NCI-H524 (cell line): ENCODE measurements around the gene DGKE.

ENCODE experiments used
- DNase-seq, 2 experiments: peaks; one replicate each; lab custom pipeline; 2025; lab: John Stamatoyannopoulos, UW

The DGKE gene

GRCh38 chr17:56890906-56891674 lies 57.1 kb downstream of the DGKE start:
- DNase-seq: no peak

DNA sequence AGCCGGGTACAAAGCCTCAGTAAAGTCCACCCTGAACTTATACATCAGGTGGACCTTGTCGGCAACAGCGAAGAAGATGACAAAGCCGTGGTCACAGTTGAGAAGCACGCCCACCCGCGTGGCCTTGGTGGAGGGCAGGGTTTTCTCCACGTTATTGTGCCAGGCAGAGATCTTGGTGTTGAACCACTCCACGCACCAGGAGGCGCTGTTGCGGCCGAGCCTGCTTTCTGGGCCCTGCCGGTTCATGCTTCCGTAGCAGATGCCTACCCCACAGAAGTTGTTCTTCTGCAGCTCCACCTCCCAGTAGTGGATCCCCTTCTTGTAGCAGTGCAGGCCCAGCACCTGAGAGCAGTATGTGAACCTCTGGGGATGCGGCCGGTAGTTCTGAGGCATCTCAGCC lies 57.8 kb downstream of the DGKE start:
- no peak for DNase-seq

- DNase-seq: no peak
Observed at GRCh38 chr17:56892333-56892732, 58.4 kb downstream of the DGKE start.

- no peak for DNase-seq
Observed at GRCh38 chr17:56893503-56893902, 59.6 kb downstream of the DGKE start.

- no peak for DNase-seq
Observed at GRCh38 chr17:56894859-56895455, 61.0 kb downstream of the DGKE start.

DNA sequence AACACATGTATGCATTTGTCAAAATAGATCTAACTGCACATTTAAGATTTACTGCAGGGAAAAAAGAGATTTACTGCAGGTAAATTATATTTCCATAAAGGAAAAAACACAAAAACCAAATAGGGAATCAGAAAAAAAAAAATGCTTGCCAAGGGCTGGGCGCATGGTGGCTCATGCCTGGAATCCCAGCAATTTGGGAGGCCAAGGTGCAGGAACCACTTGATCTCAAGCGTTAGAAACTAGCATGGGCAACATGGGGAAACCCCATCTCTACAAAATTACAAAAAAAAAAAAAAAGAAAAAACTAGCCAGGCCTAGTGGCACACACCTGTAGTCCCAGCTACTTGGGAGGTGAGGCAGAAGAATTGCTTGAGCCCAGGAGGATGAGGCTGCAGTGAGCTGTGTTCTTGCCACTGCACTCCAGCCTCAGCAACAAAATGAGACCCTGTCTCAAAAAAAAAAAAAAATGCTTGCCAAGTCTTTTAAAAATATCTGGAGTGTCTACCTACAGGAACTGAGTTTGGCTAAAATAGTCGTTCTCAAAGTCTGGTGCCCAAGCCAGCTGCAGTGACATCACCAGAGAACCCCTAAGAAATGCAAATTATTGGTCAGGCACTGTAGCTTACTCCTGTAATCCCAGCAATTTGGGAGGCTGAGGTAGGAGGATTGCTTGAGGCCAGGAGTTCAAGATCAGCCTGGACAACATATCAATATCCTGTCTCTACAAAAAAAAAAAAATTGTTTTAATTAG lies 62.4 kb downstream of the DGKE start:
- DNase-seq: no peak

GRCh38 chr17:56896968-56897359 lies 63.0 kb downstream of the DGKE start:
- no peak for DNase-seq

DNA sequence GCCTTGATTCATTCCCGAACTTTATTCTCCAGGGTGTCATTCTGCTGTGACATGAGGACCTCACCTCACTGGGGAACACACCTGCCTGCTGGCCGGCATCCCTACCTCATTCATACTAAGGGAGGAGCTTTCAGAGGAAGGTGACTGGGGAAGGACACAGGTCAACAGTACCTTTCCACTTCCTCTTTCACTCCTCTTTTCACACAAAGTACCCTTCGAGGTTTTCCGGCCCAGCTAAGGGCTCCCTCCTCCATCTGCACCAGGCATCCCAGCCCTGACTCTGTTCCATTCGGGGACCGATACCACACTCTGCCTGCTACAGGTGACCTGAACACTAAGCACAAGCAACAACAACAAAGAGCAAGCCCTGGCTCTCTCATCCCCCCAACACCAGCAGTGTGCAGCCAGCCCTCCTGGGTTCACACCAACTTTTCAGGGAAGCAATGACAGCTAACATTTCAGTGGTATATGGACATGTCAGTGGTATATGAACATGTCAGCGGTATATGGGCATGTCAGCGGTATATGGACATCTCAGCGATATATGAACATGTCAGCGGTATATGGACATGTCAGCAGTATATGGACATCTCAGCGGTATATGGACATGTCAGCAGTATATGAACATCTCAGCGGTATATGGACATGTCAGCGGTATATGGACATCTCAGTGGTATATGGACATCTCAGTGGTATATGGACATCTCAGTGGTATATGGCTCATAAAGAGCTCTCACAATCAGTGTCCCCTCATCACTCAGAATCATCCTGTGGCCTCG lies 63.9 kb downstream of the DGKE start:
- no peak for DNase-seq

DNA sequence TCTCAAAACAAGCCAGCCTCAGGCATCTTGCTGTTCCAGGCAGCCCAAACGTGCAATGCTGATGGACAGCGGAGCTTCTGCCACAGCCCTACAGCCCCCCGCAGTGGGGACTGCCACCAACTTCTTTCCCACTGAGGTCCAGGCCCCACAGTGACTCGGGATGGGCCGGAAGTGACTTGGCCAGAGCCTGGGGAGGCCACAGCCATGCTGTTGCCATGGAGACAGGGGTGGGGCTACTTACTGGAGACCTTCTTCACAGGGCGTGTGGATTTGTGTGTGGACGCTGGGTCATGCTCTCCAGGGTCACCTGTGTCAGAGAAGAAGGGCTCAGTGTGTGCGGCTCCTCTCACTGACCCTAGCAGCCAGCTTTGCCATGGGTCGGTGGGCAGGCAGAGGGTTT lies 64.9 kb downstream of the DGKE start:
- DNase-seq: no peak

- DNase-seq: no peak
Observed at GRCh38 chr17:56899403-56899802, 65.5 kb downstream of the DGKE start.

DNA sequence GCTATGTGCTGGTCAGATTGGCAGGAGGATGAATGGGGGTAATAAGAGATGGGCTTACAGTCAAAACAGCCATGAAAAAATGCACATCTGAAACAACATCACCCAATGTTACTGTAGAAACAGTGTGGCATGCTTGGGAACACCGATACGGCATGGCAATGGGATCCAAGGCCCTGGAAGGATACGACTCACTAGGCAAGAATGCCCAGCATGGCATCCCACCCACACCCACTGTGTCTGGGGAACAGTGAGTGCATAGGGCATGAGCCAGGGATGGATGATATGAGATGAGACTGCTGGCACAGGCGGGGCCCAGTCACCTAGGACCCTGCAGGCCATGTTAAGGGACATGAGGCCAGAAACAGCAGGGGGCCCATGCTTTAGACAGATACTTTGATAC lies 68.4 kb downstream of the DGKE start:
- DNase-seq: no peak

DNA sequence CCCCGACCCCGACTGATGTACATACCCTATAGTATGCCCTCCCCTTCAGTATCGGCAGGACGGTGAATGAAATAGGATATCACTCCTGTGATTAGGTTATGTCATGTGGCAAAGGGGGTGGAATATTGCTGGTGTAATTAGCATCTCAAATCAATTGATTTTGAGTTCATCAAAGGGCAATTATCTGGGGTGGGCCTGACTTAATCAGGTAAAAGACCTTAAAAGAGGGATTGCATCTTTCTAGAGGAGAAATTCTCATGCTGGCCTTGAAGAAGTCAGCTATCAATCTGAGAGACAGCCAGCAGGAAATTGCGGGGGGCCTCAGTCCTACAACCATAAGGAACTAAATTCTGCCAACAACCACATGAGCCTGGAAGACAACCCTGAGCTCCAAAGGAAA lies 69.6 kb downstream of the DGKE start:
- DNase-seq: no peak

DNA sequence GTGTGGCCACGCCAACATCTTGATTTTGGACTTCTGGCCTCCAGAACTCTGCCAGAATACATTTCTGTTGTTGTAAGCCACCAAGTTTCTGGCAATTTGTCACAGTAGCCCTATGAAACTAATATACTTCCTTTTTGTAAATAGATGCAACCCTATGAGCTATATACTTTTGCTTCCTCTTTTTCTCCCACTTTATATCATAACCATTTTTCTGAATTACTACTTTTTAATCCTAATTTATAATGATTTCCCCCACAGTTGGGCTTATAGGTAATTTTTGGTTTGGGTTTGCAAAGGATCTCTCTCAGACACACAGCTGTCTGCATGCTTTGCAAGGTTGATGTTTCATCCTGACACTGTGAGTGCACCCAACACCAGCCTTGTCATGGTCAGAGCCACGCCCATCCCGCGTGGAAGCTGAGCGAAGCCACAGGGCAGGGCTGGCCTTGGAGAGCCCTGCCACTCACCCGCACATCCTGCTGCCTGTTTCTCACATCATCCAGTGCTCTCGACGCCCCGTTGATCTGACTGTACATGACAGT lies 74.1 kb downstream of the DGKE start:
- no peak for DNase-seq

- DNase-seq: no peak
Observed at GRCh38 chr17:56909742-56910508, 76.0 kb downstream of the DGKE start.

DNA sequence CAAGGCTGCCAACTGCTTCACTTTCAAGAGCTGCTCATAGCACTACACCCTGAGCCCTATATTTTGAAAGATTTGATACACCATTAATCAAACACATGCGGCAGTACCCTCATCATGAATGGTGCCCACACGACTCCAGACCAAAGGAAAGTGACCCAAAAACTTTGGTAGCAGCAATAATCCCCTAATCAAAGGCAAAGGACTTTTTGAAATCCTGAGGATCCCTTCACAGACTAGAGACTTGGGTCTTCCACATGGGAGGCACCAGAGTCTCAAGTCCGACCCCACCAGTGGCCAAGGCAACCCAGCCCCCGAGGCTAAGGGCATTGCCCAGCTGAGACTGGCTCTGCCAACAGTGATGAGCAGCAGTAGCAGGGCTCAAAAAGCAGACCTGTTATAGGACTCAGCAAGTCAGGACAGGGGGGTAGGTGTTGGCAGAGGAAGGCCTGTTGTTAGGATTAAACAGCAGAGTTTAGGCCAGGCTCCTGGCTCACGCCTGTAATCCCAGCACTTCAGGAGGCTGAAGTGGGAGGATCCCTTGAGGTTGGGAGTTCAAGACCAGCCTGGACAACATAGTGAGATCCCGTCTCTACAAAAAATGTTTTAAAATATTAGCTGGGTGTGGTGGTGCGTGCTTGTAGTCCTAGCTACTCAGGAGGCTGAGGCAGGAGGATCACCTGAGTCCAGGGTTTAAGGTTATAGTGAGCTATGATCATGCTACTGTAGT lies 76.7 kb downstream of the DGKE start:
- peak in 1 of 2 experiments; percentile 10 for DNase-seq

GRCh38 chr17:56912105-56912999 lies 78.4 kb downstream of the DGKE start:
- DNase-seq: no peak

DNA sequence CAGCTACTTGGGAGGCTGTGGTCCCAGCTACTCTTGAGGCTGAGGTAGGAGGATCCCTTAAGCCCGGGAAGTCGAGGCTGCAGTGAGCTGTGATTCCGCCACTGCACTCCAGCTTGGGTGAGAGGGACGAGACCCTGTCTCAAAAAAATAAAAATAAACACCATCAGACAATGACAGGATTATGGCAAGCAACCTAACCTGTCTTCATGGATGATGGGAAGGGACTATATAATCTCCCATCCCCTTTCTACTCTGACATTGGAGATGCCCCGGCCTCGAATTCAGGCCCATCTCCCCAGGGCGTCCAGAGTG lies 79.0 kb downstream of the DGKE start:
- DNase-seq: no peak

DNA sequence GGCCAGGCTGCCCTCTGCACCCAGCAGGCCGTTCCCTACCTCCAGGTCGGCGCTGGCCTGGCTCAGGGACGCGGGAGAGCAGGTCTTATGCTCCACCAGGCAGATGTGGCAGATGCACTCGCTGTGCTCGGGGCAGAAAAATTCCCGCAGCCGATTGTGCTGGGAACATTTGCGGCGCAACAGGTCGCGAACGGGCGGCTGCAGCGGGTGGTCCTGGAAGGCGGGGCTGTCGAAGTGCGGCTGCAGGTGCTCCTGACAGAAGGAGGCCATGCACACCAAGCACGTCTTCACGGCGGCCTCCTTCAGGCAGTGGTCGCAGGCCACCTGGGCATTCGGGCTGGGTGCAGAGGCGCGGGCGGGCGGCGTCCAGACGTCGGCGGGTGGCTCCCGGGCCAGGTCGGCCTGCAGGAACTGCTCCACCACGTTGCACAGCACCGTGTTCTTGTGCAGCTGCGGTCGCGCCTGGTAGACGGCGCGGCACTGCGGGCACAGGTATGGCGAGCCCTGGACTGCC lies 79.5 kb downstream of the DGKE start:
- peak; percentile 48 to 60 for DNase-seq

GRCh38 chr17:56913867-56914580 lies 80.1 kb downstream of the DGKE start, which contains the start of gene TRIM25:
Gene TRIM25, minus strand, starts transcription at chr17:56914049. Its CDS starts 61 bp downstream, at chr17:56913988.
- DNase-seq: peak; percentile 79 to 84
